ENCODE measurements around the gene ARL4A. TPM values are rescaled to one million over a fixed set of nuclear protein-coding genes. Genes with fewer than 3 reads are reported as not detected.

Gene ARL4A
- total and polyA plus RNA-seq, 9 of the 15 experiments (the other 6 are each of a cell fraction or from before 2014, with no cell fraction given), result 118 to 688 (median 172) TPM

- TF ChIP-seq MAFG (tag; conservative IDR thresholded peaks at IDR 0.05) (peak; percentile 95), ZNF134 (CRISPR knock-in tag; conservative IDR thresholded peaks at IDR 0.05) (no peak), ATF1 (CRISPR knock-in tag; IDR thresholded peaks at IDR 0.05) (no peak), ATF1 (tag; IDR thresholded peaks at IDR 0.05) (peak; percentile 49), TGIF2 (CRISPR knock-in tag; IDR thresholded peaks at IDR 0.05) (no peak), ZSCAN32 (CRISPR knock-in tag; IDR thresholded peaks at IDR 0.05) (no peak), COPS2 (conservative IDR thresholded peaks at IDR 0.05) (no peak), ETV1 (tag; conservative IDR thresholded peaks at IDR 0.05; ENCODE audit: low read depth) (peak; percentile 80), ZNF12 (CRISPR knock-in tag; IDR thresholded peaks at IDR 0.05) (no peak), ARID3A (IDR thresholded peaks at IDR 0.05; ENCODE audit: borderline replicate concordance, low read depth, low read length) (peak; percentile 80; the same call in 1 of the 2 replicates), YBX1 (IDR thresholded peaks at IDR 0.05) (no peak), BRD4 (IDR thresholded peaks at IDR 0.05) (peak; percentile 94), ZFX (CRISPR knock-in tag; IDR thresholded peaks at IDR 0.05) (peak; percentile 29; the same call in 1 of the 2 replicates), ZNF407 (IDR thresholded peaks at IDR 0.05; ENCODE audit: low read depth) (peak; percentile 89), MTA1 (IDR thresholded peaks at IDR 0.05; ENCODE audit: borderline replicate concordance) (peak; percentile 93), ZNF174 (CRISPR knock-in tag; IDR thresholded peaks at IDR 0.05) (peak; percentile 60; the same call in 1 of the 2 replicates), PCBP1 (IDR thresholded peaks at IDR 0.05; ENCODE audit: low read depth, low read length, poor library complexity, severe bottlenecking) (no peak), RBM17 (IDR thresholded peaks at IDR 0.05; ENCODE audit: borderline replicate concordance, low read depth, low read length) (no peak)
These were observed 28.1 kb downstream of the ARL4A start (continued) for GRCh38 chr7:12715372-12716133.
